Body of pancreas (tissue), 4 donors: ENCODE data around the gene SMPD3.

Experiments
- CTCF ChIP-seq, 7 experiments: fragments of 450-650 bp in 4 of 7; fragments of 200-600 bp in 3 of 7; sonication (generic) in 3 of 7; IDR thresholded peaks; one replicate each; pipeline ENCODE4 v1.5.1; 2016 to 2019; ENCODE audit warnings: antibody characterized with exemption in 7 of 7
- POLR2A ChIP-seq, 3 donors: fragments of 450-650 bp; IDR thresholded peaks; one replicate each; pipeline ENCODE4 v1.6.1; 2016; ENCODE audit warnings: antibody characterized with exemption in 3 of 3, mild to moderate bottlenecking in 2 of 3

- TF ChIP-seq CTCF (IDR thresholded peaks at IDR 0.05) (no peak), POLR2A (IDR thresholded peaks at IDR 0.05) (no peak)
These were observed 109.1 kb downstream of the SMPD3 start for GRCh38 chr16:68339214-68339613.
